NCI-H2196 (cell line): ENCODE data around the gene NT5DC3.
"Not testable (repeated sequence)": the region's sequence is repeated elsewhere in the genome, so short reads cannot be mapped to it uniquely, and the experiment has no call there.

Experiments
- DNase-seq: peaks from one replicate; lab custom pipeline; 2025; ENCODE audit not compliant: unreplicated experiment; lab: John Stamatoyannopoulos, UW

Gene NT5DC3

GRCh38 chr12:103810111-103810510, 30.9 kb downstream of the NT5DC3 start:
- no peak for DNase-seq

GRCh38 chr12:103809639-103810038, 31.4 kb downstream of the NT5DC3 start:
- not testable (repeated sequence) for DNase-seq

GRCh38 chr12:103809154-103809553, 31.9 kb downstream of the NT5DC3 start:
- DNase-seq, result no peak

GRCh38 chr12:103808239-103808880, 32.7 kb downstream of the NT5DC3 start:
- DNase-seq, result no peak

- no peak for DNase-seq
Measured at GRCh38 chr12:103807561-103808238, 33.3 kb downstream of the NT5DC3 start.

- DNase-seq, result no peak
Measured at GRCh38 chr12:103806803-103807202, 34.2 kb downstream of the NT5DC3 start.

- DNase-seq, result no peak
Measured at GRCh38 chr12:103805655-103806360, 35.2 kb downstream of the NT5DC3 start.

GRCh38 chr12:103803847-103804246, 37.2 kb downstream of the NT5DC3 start:
- DNase-seq, result no peak

- no peak for DNase-seq
Measured at GRCh38 chr12:103802586-103802886, 38.5 kb downstream of the NT5DC3 start.

GRCh38 chr12:103801709-103802585, 39.1 kb downstream of the NT5DC3 start:
- DNase-seq, result peak; percentile 11

- DNase-seq, result peak; percentile 88
Measured at GRCh38 chr12:103799857-103800771, 40.9 kb downstream of the NT5DC3 start.

- no peak for DNase-seq
Measured at GRCh38 chr12:103799504-103799856, 41.6 kb downstream of the NT5DC3 start.

- DNase-seq, result no peak
Measured at GRCh38 chr12:103798586-103798985, 42.4 kb downstream of the NT5DC3 start.

- no peak for DNase-seq
Measured at GRCh38 chr12:103794309-103795213, 46.5 kb downstream of the NT5DC3 start.

GRCh38 chr12:103793512-103794045, 47.5 kb downstream of the NT5DC3 start:
- no peak for DNase-seq

GRCh38 chr12:103793046-103793445, 48.0 kb downstream of the NT5DC3 start:
- no peak for DNase-seq

GRCh38 chr12:103791350-103791920, 49.6 kb downstream of the NT5DC3 start:
- no peak for DNase-seq

GRCh38 chr12:103786201-103786600, 54.8 kb downstream of the NT5DC3 start:
- no peak for DNase-seq
